ENCODE data around the gene BEST4. TPM values are rescaled to one million over a fixed set of nuclear protein-coding genes. Genes with fewer than 3 reads are reported as not detected.

Gene BEST4
- total and polyA plus RNA-seq, 2 donors (not counting 1 experiment from before 2014, with no cell fraction given), result 0.30 to 1.3 TPM

- H3K4me3 ChIP-seq (ENCODE audit: control extremely low read depth in 1 of 5, extremely low read depth in 1 of 5, insufficient read depth in 1 of 5, low read depth in 2 of 5, low read length in 4 of 5), result no peak overlapping the region
- H3K9ac ChIP-seq (ENCODE audit: low read length), result no peak overlapping the region
- intact Hi-C loops (cut with micrococcal nuclease), result no loop called here
- H3K9me3 ChIP-seq (ENCODE audit: control extremely low read depth in 1 of 3, control insufficient read depth in 2 of 3, insufficient read depth in 1 of 3, low read length in 2 of 3), result peaks cover 0 to 4% (median 0%) of the 10 kb centered on the region in 3 donors
- Mint-ChIP-seq H3K27me3 (no peaks in the 10 kb centered on the region), H3K9me3 (ENCODE audit: insufficient read depth) (no peaks in the 10 kb centered on the region), H3K27ac (no peak overlapping the region), H3K4me3 (no peak overlapping the region), H3K4me1 (no peaks in the 10 kb centered on the region)
- H3K27me3 ChIP-seq (replicated peaks in 1 of 4; ENCODE audit: control extremely low read depth in 1 of 4, control insufficient read depth in 3 of 4, insufficient read depth in 4 of 4, low read length in 3 of 4), result no peaks in the 10 kb centered on the region
- DNase-seq, result no peak
- WGBS (ENCODE audit: insufficient coverage), result 98% methylated on average over 20 of the region's 21 CpGs
- ATAC-seq (ENCODE audit: low read depth), result no peak
- no peaks in the 10 kb centered on the region for H3K36me3 ChIP-seq (replicated peaks in 1 of 2; ENCODE audit: control extremely low read depth in 1 of 2, control insufficient read depth in 1 of 2, extremely low read depth in 1 of 2, insufficient read depth in 2 of 2, low read length in 1 of 2)
- H2AFZ ChIP-seq (ENCODE audit: insufficient read depth, low read depth, low read length, poor library complexity, severe bottlenecking), result no peak overlapping the region
- no peak overlapping the region for H3K27ac ChIP-seq (ENCODE audit: low read length in 2 of 2)
- H3K4me1 ChIP-seq (ENCODE audit: control insufficient read depth in 2 of 2, insufficient read depth in 2 of 2, low read length in 2 of 2), result no peaks in the 10 kb centered on the region
- ChIA-PET POLR2A (no interaction called here), CTCF (interaction anchor here (0.5 to 1.2 kb wide), 3 partner anchors 9 to 39 kb away, joined by 3 read pairs; partner anchors contain the start of gene PLK3)
- no peaks in the 10 kb centered on the region for H4K20me1 ChIP-seq (ENCODE audit: control insufficient read depth, insufficient read depth, low read length, poor library complexity, severe bottlenecking)
- H3K4me2 ChIP-seq (replicated peaks; ENCODE audit: low read depth, low read length, poor library complexity, severe bottlenecking), result no peak overlapping the region
- H3K79me2 ChIP-seq (ENCODE audit: control insufficient read depth, insufficient read depth, low read length), result no peaks in the 10 kb centered on the region
- TF ChIP-seq EZH2 (IDR thresholded peaks at IDR 0.05; ENCODE audit: borderline replicate concordance, insufficient read depth, low read depth, low read length, poor library complexity, severe bottlenecking), result no peak
- no peak for TF ChIP-seq CTCF (IDR thresholded peaks at IDR 0.05)
These were observed 40.2 kb upstream of the BEST4 start for GRCh38 chr1:44828003-44828651.

DNA sequence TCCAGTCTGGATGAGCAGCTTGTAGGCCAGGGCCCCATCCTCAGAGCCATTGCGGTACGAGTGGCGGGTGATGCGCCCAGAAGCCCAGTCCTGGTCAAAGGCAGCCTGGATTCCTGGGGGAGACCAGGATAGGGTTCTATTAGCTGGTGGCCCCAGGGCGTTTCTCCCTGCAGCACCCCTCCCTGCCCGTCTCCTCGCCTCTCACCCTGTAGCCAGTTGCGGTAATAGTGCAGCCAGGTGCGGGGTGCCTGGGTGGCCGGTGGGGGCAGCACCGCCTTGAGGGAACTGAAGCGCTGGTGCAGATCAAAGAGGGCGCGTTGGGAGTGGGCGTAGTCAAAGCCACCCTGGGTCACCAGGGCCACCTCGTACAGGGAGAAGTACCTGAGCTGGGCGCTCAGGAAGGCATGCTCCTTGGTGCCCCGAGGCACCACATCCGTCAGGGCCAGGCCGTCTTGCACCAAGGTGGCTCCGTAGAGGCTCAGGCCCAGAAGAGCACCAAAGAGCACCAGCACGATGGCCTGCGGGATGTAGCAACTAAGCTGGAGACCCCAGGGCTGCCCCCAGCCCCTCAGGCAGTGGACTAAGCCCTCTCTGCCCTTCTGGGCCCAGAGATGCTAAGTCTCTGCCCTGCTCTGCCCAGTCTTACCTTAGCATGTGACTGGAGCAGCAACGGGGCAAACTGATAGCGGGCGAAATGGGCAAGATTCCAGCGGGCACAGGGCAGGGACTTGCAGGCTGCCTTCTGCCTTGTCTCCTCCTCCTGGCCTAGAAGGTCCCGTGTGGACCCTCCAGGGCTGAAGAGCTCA, 39.4 kb upstream of the BEST4 start:
- H3K9me3 ChIP-seq (ENCODE audit: control extremely low read depth in 1 of 3, control insufficient read depth in 2 of 3, insufficient read depth in 1 of 3, low read length in 2 of 3), result peaks cover 0 to 4% (median 0%) of the 10 kb centered on the region in 3 donors
- H3K9me3 Mint-ChIP-seq (ENCODE audit: insufficient read depth), result no peaks in the 10 kb centered on the region
- no peaks in the 10 kb centered on the region for H3K4me1 Mint-ChIP-seq
- ATAC-seq (ENCODE audit: low read depth) (no peak), DNase-seq (no peak)
- H3K4me3 ChIP-seq (ENCODE audit: control extremely low read depth in 1 of 5, extremely low read depth in 1 of 5, insufficient read depth in 1 of 5, low read depth in 2 of 5, low read length in 4 of 5), result no peak overlapping the region
- no peak overlapping the region for H3K27ac Mint-ChIP-seq
- no peak overlapping the region for H2AFZ ChIP-seq (ENCODE audit: insufficient read depth, low read depth, low read length, poor library complexity, severe bottlenecking)
- H3K79me2 ChIP-seq (ENCODE audit: control insufficient read depth, insufficient read depth, low read length), result no peaks in the 10 kb centered on the region
- H3K27me3 ChIP-seq (replicated peaks in 1 of 4; ENCODE audit: control extremely low read depth in 1 of 4, control insufficient read depth in 3 of 4, insufficient read depth in 4 of 4, low read length in 3 of 4), result no peaks in the 10 kb centered on the region
- no peaks in the 10 kb centered on the region for H3K36me3 ChIP-seq (replicated peaks in 1 of 2; ENCODE audit: control extremely low read depth in 1 of 2, control insufficient read depth in 1 of 2, extremely low read depth in 1 of 2, insufficient read depth in 2 of 2, low read length in 1 of 2)
- no peaks in the 10 kb centered on the region for H3K27me3 Mint-ChIP-seq
- no peak overlapping the region for H3K27ac ChIP-seq (ENCODE audit: low read length in 2 of 2)
- no peak overlapping the region for H3K4me2 ChIP-seq (replicated peaks; ENCODE audit: low read depth, low read length, poor library complexity, severe bottlenecking)
- intact Hi-C loops (cut with micrococcal nuclease), result no loop called here
- no peak overlapping the region for H3K4me3 Mint-ChIP-seq
- 84% methylated on average over 27 of the region's 28 CpGs for WGBS (ENCODE audit: insufficient coverage)
- TF ChIP-seq CTCF (IDR thresholded peaks at IDR 0.05), result no peak
- TF ChIP-seq EZH2 (IDR thresholded peaks at IDR 0.05; ENCODE audit: borderline replicate concordance, insufficient read depth, low read depth, low read length, poor library complexity, severe bottlenecking), result no peak
- CTCF ChIA-PET, result interaction anchor here (0.5 to 1.2 kb wide), 4 partner anchors 9 to 38 kb away, joined by 3 read pairs; partner anchors contain the start of gene PLK3
- no peak overlapping the region for H3K9ac ChIP-seq (ENCODE audit: low read length)
- POLR2A ChIA-PET, result no interaction called here
- no peaks in the 10 kb centered on the region for H4K20me1 ChIP-seq (ENCODE audit: control insufficient read depth, insufficient read depth, low read length, poor library complexity, severe bottlenecking)
- H3K4me1 ChIP-seq (ENCODE audit: control insufficient read depth in 2 of 2, insufficient read depth in 2 of 2, low read length in 2 of 2), result no peaks in the 10 kb centered on the region
